ENCODE measurements around the gene SHOX.

Gene SHOX

GRCh38 chrX:636981-637659 is 6.5 kb downstream of the SHOX start:
- H3K4me3 ChIP-seq (ENCODE audit: low read depth, low read length): no peak overlapping the region
- DNase-seq (ENCODE audit: low read depth): no peak
- TF ChIP-seq CTCF (IDR thresholded peaks at IDR 0.05; ENCODE audit: insufficient read depth, low read depth, low read length, missing control alignments): no peak

GRCh38 chrX:637660-638481 is 7.3 kb downstream of the SHOX start:
- no peak overlapping the region for H3K4me3 ChIP-seq (ENCODE audit: low read depth, low read length)
- DNase-seq (ENCODE audit: low read depth): no peak
- no peak for TF ChIP-seq CTCF (IDR thresholded peaks at IDR 0.05; ENCODE audit: insufficient read depth, low read depth, low read length, missing control alignments)

- DNase-seq (ENCODE audit: low read depth): no peak
- H3K4me3 ChIP-seq (ENCODE audit: low read depth, low read length): no peak overlapping the region
- TF ChIP-seq CTCF (IDR thresholded peaks at IDR 0.05; ENCODE audit: insufficient read depth, low read depth, low read length, missing control alignments): no peak
Observed at GRCh38 chrX:638482-639131, 8.0 kb downstream of the SHOX start.

- no peak overlapping the region for H3K4me3 ChIP-seq (ENCODE audit: low read depth, low read length)
- DNase-seq (ENCODE audit: low read depth): no peak
- TF ChIP-seq CTCF (IDR thresholded peaks at IDR 0.05; ENCODE audit: insufficient read depth, low read depth, low read length, missing control alignments): no peak
Observed at GRCh38 chrX:639151-639550, 8.6 kb downstream of the SHOX start.

- DNase-seq (ENCODE audit: low read depth): no peak
- H3K4me3 ChIP-seq (ENCODE audit: low read depth, low read length): no peak overlapping the region
- no peak for TF ChIP-seq CTCF (IDR thresholded peaks at IDR 0.05; ENCODE audit: insufficient read depth, low read depth, low read length, missing control alignments)
Observed at GRCh38 chrX:640641-641040, 10.1 kb downstream of the SHOX start.

- TF ChIP-seq CTCF (IDR thresholded peaks at IDR 0.05; ENCODE audit: insufficient read depth, low read depth, low read length, missing control alignments): no peak
- H3K4me3 ChIP-seq (ENCODE audit: low read depth, low read length): no peak overlapping the region
Observed at GRCh38 chrX:641671-642435, 11.3 kb downstream of the SHOX start.

More at GRCh38 chrX:641671-642435, 11.3 kb downstream of the SHOX start:
- DNase-seq (ENCODE audit: low read depth): no peak

Data from GM12865 (cell line).